Stimulated activated effector memory CD8-positive, alpha-beta T cell treated with anti-CD3 and anti-CD28 coated beads, Interleukin-12 subunit alpha, Interleukin-12 subunit beta, amount 100 ng/mL, for 72 hours (primary cell): ENCODE measurements around the gene EVA1A.
A peak's percentile ranks its signal among the peaks of the same experiment; 100 is the strongest.
"Not testable (repeated sequence)": the region's sequence is repeated elsewhere in the genome, so short reads cannot be mapped to it uniquely, and the experiment has no call there.

Experiments used
- ATAC-seq: fragments of 150-1000 bp; cut with Tn5 transposase; 2 replicates; pipeline ENCODE4 v1.10.0; 2021
- DNase-seq, 2 donors: peaks; one replicate each; pipeline ENCODE4 v3.0.0; 2021 to 2022; ENCODE audit warnings: low spot score in 2 of 2
- H3K27ac Mint-ChIP-seq: one replicate; pipeline ENCODE4 v1.8.0; 2022; ENCODE audit warnings: mild to moderate bottlenecking, mixed read lengths
- H3K36me3 Mint-ChIP-seq: one replicate; pipeline ENCODE4 v1.8.0; 2022; ENCODE audit warnings: mild to moderate bottlenecking, mixed read lengths
- H3K4me1 Mint-ChIP-seq: one replicate; pipeline ENCODE4 v1.8.0; 2022; ENCODE audit warnings: mixed read lengths
- H3K4me3 Mint-ChIP-seq: one replicate; pipeline ENCODE4 v1.8.0; 2022; ENCODE audit warnings: mild to moderate bottlenecking, mixed read lengths
- H3K9me3 Mint-ChIP-seq: one replicate; pipeline ENCODE4 v1.8.0; 2022; ENCODE audit warnings: mixed read lengths

The EVA1A gene

GRCh38 chr2:75477696-75478095 lies 83.0 kb downstream of the EVA1A start:
- not testable (repeated sequence) for H3K27ac Mint-ChIP-seq, ATAC-seq, H3K9me3 Mint-ChIP-seq, H3K4me3 Mint-ChIP-seq, H3K36me3 Mint-ChIP-seq, DNase-seq, H3K4me1 Mint-ChIP-seq

DNA sequence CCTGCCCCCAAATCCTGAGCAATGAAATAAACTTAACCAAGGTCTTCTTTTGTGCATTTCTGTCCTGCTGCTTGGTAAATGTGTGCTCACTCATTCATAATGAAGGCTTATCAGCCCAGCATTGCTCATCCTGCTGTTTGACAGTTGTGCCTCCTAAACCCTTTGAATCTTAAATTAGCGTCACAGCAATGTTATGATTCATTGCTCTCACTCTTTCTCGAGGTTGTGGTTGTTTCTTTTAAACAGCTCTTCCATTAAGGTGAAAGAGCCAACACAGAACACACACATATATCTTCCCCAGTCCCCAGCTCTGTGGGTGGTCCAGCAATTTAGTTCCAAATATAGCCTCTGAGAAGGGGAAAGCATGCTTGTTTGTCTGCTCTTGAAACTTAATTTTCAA lies 84.0 kb downstream of the EVA1A start:
- DNase-seq (no peak), ATAC-seq (peak; percentile 46)
- no peaks in the 10 kb centered on the region for H3K4me1 Mint-ChIP-seq
- H3K36me3 Mint-ChIP-seq = no peaks in the 10 kb centered on the region
- H3K27ac Mint-ChIP-seq = no peak overlapping the region
- H3K9me3 Mint-ChIP-seq = peaks cover 2% of the 10 kb centered on the region
- H3K4me3 Mint-ChIP-seq = no peak overlapping the region

DNA sequence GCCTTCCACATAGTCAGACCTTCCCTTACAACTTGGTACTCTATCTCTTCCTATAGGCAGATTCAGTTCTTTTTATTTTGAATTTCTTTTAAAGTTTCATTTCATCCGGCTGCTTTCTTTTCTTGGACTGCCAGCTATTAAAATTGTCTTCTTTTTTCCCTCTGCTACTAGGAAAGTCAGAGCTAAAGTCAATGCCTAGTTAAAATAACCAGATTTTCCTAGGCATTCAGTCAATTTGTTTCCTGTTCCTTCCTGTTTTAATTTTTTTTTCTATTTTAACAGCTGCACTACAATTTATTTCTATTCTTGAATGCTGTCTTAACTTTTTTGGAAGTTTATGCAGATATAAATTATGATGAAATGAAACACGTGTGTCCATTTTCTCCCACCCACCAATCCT lies 84.8 kb downstream of the EVA1A start:
- DNase-seq = no peak
- Mint-ChIP-seq H3K27ac (no peak overlapping the region), H3K36me3 (no peaks in the 10 kb centered on the region), H3K9me3 (peaks cover 2% of the 10 kb centered on the region), H3K4me1 (no peaks in the 10 kb centered on the region), H3K4me3 (no peak overlapping the region)
- ATAC-seq = no peak

DNA sequence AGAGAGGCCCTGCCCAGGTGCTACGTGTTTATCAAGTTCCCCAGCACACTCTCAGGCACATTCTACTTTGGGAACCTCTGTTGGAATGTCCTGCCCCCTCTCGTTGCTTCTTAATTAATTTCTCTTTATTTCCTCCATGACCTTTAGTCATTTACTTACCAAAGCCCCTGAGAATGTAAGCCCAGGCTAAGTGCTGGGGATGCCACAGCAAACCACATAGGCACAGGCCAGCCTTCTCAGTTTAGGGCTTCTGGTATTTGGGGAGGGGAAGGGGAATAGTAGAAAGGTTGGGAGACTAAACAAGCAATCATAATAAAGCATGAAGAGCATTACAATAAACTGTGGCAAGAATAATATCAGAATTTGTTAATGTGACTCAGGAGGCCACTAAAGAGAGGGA lies 85.7 kb downstream of the EVA1A start:
- peaks cover 2% of the 10 kb centered on the region for H3K9me3 Mint-ChIP-seq
- DNase-seq (no peak), ATAC-seq (no peak)
- H3K27ac Mint-ChIP-seq = no peak overlapping the region
- no peak overlapping the region for H3K4me3 Mint-ChIP-seq
- no peaks in the 10 kb centered on the region for H3K4me1 Mint-ChIP-seq
- H3K36me3 Mint-ChIP-seq = no peaks in the 10 kb centered on the region

DNA sequence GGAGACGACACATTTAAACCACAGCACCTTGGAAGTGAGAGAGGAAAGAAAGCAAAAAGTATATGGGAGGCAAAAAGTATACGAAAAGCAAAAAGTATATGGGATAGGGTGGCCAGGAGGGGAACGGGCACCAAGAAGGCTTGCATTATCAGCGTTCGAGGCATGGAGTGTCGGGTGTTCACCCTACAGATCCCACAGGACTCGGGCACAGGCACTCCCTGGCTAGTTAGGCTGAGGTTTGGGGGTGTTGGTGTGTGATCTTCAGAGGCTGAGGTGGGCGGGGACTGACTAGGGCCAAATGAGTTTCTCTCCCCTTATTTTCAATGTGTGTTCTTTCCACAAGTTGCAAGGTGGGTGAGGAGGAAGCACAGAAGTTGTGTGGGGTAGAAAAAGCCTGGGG lies 86.6 kb downstream of the EVA1A start:
- H3K4me3 Mint-ChIP-seq = no peak overlapping the region
- ATAC-seq = no peak

GRCh38 chr2:75466708-75467311 lies 93.9 kb downstream of the EVA1A start:
- Mint-ChIP-seq H3K4me1 (no peaks in the 10 kb centered on the region), H3K36me3 (no peaks in the 10 kb centered on the region), H3K9me3 (no peaks in the 10 kb centered on the region), H3K4me3 (no peak overlapping the region), H3K27ac (no peak overlapping the region)
- ATAC-seq (no peak), DNase-seq (no peak)

More for the DNA sequence above, 86.6 kb downstream of the EVA1A start:
- H3K4me1 Mint-ChIP-seq = no peaks in the 10 kb centered on the region
- H3K36me3 Mint-ChIP-seq = no peaks in the 10 kb centered on the region
- H3K9me3 Mint-ChIP-seq = peaks cover 2% of the 10 kb centered on the region
- no peak for DNase-seq
- no peak overlapping the region for H3K27ac Mint-ChIP-seq

- Mint-ChIP-seq H3K27ac (no peak overlapping the region), H3K4me1 (no peaks in the 10 kb centered on the region), H3K4me3 (no peak overlapping the region), H3K9me3 (no peaks in the 10 kb centered on the region), H3K36me3 (no peaks in the 10 kb centered on the region)
- no peak for DNase-seq
- no peak for ATAC-seq
Measured at GRCh38 chr2:75465317-75465984, 95.3 kb downstream of the EVA1A start.

- Mint-ChIP-seq H3K4me3 (no peak overlapping the region), H3K9me3 (no peaks in the 10 kb centered on the region), H3K4me1 (no peaks in the 10 kb centered on the region), H3K36me3 (no peaks in the 10 kb centered on the region), H3K27ac (no peak overlapping the region)
- DNase-seq (no peak), ATAC-seq (no peak)
Measured at GRCh38 chr2:75464348-75464946, 96.3 kb downstream of the EVA1A start.

- H3K9me3 Mint-ChIP-seq = no peaks in the 10 kb centered on the region
- ATAC-seq (no peak), DNase-seq (no peak)
- H3K4me1 Mint-ChIP-seq = no peaks in the 10 kb centered on the region
- H3K4me3 Mint-ChIP-seq = no peak overlapping the region
- H3K27ac Mint-ChIP-seq = no peak overlapping the region
- no peaks in the 10 kb centered on the region for H3K36me3 Mint-ChIP-seq
Measured at GRCh38 chr2:75462721-75463120, 98.0 kb downstream of the EVA1A start.

- Mint-ChIP-seq H3K36me3 (no peaks in the 10 kb centered on the region), H3K27ac (no peak overlapping the region), H3K4me3 (no peak overlapping the region)
Measured at GRCh38 chr2:75462206-75462605, 98.5 kb downstream of the EVA1A start.

GRCh38 chr2:75460630-75461029 lies 100.1 kb downstream of the EVA1A start:
- Mint-ChIP-seq H3K4me3 (no peak overlapping the region), H3K9me3 (no peaks in the 10 kb centered on the region), H3K36me3 (no peaks in the 10 kb centered on the region), H3K27ac (no peak overlapping the region), H3K4me1 (no peaks in the 10 kb centered on the region)
- no peak for DNase-seq
- ATAC-seq = no peak

More at GRCh38 chr2:75462206-75462605, 98.5 kb downstream of the EVA1A start:
- DNase-seq (no peak), ATAC-seq (no peak)
- H3K4me1 Mint-ChIP-seq = no peaks in the 10 kb centered on the region
- H3K9me3 Mint-ChIP-seq = no peaks in the 10 kb centered on the region

GRCh38 chr2:75459565-75460310 lies 101.0 kb downstream of the EVA1A start:
- DNase-seq = no peak
- H3K4me3 Mint-ChIP-seq = no peak overlapping the region
- no peaks in the 10 kb centered on the region for H3K4me1 Mint-ChIP-seq
- ATAC-seq = no peak
- H3K27ac Mint-ChIP-seq = no peak overlapping the region
- no peaks in the 10 kb centered on the region for H3K9me3 Mint-ChIP-seq
- H3K36me3 Mint-ChIP-seq = no peaks in the 10 kb centered on the region

- no peak for DNase-seq
- H3K4me1 Mint-ChIP-seq = no peaks in the 10 kb centered on the region
- no peak for ATAC-seq
- H3K4me3 Mint-ChIP-seq = no peak overlapping the region
- H3K36me3 Mint-ChIP-seq = no peaks in the 10 kb centered on the region
- H3K9me3 Mint-ChIP-seq = no peaks in the 10 kb centered on the region
- H3K27ac Mint-ChIP-seq = no peak overlapping the region
Measured at GRCh38 chr2:75458201-75458600, 102.5 kb downstream of the EVA1A start.

GRCh38 chr2:75456825-75457224 lies 103.9 kb downstream of the EVA1A start:
- Mint-ChIP-seq H3K4me1 (no peaks in the 10 kb centered on the region), H3K9me3 (no peaks in the 10 kb centered on the region), H3K4me3 (no peak overlapping the region), H3K36me3 (no peaks in the 10 kb centered on the region), H3K27ac (no peak overlapping the region)
- ATAC-seq (no peak), DNase-seq (no peak)

DNA sequence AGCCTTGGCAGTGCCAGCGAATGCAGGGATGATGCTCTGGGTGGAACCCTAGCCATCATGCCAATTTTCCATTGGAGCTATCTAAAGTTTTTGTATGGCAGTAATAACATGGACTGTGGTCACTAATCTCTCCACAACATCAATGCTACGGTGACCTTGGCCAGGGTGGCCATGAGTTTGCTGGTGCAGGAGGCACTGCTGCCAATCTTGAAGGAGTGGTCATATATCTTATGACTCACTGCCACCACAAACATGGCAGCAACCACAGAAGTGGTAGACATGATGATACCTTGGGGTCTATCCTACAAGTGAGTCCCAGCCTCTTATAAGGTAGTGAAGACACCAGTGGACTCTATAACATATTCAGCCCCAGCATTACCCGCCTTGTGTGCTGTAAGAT lies 104.6 kb downstream of the EVA1A start:
- Mint-ChIP-seq H3K4me3 (no peak overlapping the region), H3K9me3 (no peaks in the 10 kb centered on the region), H3K27ac (no peak overlapping the region), H3K4me1 (no peaks in the 10 kb centered on the region), H3K36me3 (no peaks in the 10 kb centered on the region)
- DNase-seq (no peak), ATAC-seq (no peak)

DNA sequence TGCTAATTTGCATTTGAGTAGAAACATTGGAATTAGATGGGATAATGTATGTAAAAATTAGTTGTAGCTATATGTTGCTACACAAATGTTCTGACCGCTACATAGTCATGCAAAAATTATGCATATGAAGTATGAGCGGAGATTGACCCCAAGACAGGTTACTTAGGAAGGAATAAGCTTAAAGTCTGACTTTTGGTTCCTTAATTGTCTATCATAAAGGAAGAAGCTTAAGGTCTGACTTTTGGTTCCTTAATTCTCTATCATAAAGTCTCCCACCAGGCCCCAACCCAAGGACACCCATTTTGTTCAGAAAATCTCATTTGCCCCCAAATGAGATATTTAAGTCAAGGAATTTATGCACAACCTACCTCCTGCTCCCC lies 106.5 kb downstream of the EVA1A start:
- ATAC-seq (no peak), DNase-seq (no peak)
- no peaks in the 10 kb centered on the region for H3K9me3 Mint-ChIP-seq
- H3K4me1 Mint-ChIP-seq = no peaks in the 10 kb centered on the region
- no peak overlapping the region for H3K27ac Mint-ChIP-seq
- no peaks in the 10 kb centered on the region for H3K36me3 Mint-ChIP-seq
- H3K4me3 Mint-ChIP-seq = no peak overlapping the region
